Calu3 (cell line): Measurements from ENCODE around the gene ARVCF. TPM values are rescaled to one million over a fixed set of nuclear protein-coding genes. Genes with fewer than 3 reads are reported as not detected.
A peak's percentile ranks its signal among the peaks of the same experiment; 100 is the strongest.

Experiments used
- BruUV-seq: library from RNA; stranded (reverse); fragments of 400-500 nt; replicated peaks from 2 replicates; lab custom pipeline; 2021; lab: Mats Ljungman, UMichigan
- CTCF ChIA-PET: fragments of 300-600 bp; sonication (Branson Sonifier 250); formaldehyde crosslinking; loops from one replicate; lab custom pipeline; 2022; ENCODE audit warnings: antibody characterized with exemption; lab: Charles Lee
- DNase-seq: peaks from one replicate; pipeline ENCODE4 v3.0.0; 2022
- H3K27ac Mint-ChIP-seq: one replicate; pipeline ENCODE4 v1.8.0; 2022; ENCODE audit warnings: mixed read lengths; ENCODE audit not compliant: unreplicated experiment
- H3K27me3 Mint-ChIP-seq: one replicate; pipeline ENCODE4 v1.8.0; 2022; ENCODE audit warnings: mixed read lengths; ENCODE audit not compliant: unreplicated experiment
- H3K36me3 Mint-ChIP-seq: one replicate; pipeline ENCODE4 v1.8.0; 2022; ENCODE audit warnings: mild to moderate bottlenecking, moderate library complexity, mixed read lengths; ENCODE audit not compliant: insufficient read depth, unreplicated experiment
- H3K4me1 Mint-ChIP-seq: one replicate; pipeline ENCODE4 v1.8.0; 2022; ENCODE audit warnings: mild to moderate bottlenecking, low read depth, mixed read lengths; ENCODE audit not compliant: unreplicated experiment
- H3K4me3 Mint-ChIP-seq: one replicate; pipeline ENCODE4 v1.8.0; 2022; ENCODE audit warnings: mild to moderate bottlenecking, low read depth, moderate library complexity, mixed read lengths; ENCODE audit not compliant: unreplicated experiment
- H3K9me3 Mint-ChIP-seq: one replicate; pipeline ENCODE4 v1.8.0; 2022; ENCODE audit warnings: low read depth, mixed read lengths; ENCODE audit not compliant: unreplicated experiment
- CTCF ChIP-seq: fragments of 200-600 bp; IDR thresholded peaks from one replicate; pipeline ENCODE4 v1.8.0; 2022; ENCODE audit warnings: antibody characterized with exemption; ENCODE audit not compliant: unreplicated experiment
- intact Hi-C: fragments of 100-400 bp; cut with micrococcal nuclease; formaldehyde crosslinking; loops from one replicate; pipeline ENCODE4 v1.10.0; 2022; ENCODE audit not compliant: unreplicated experiment
- total RNA-seq: library from RNA; stranded (reverse); gene quantifications from 2 replicates; pipeline ENCODE4 v1.2.3, GENCODE V29; 2022

Gene ARVCF
- total RNA-seq, 1 experiment from 2014 or later: 19.7 TPM

GRCh38 chr22:19977296-19978243 is 39.1 kb downstream of the ARVCF start:
- CTCF ChIA-PET: no interaction called here
- H3K36me3 Mint-ChIP-seq: peaks cover 35% of the 10 kb centered on the region
- H3K9me3 Mint-ChIP-seq: no peaks in the 10 kb centered on the region
- BruUV-seq: no TSS peak
- no peaks in the 10 kb centered on the region for H3K27me3 Mint-ChIP-seq
- H3K27ac Mint-ChIP-seq: no peak overlapping the region
- TF ChIP-seq CTCF: no peak
- H3K4me3 Mint-ChIP-seq: no peak overlapping the region
- intact Hi-C loops: no loop called here
- DNase-seq: no peak
- H3K4me1 Mint-ChIP-seq: no peaks in the 10 kb centered on the region

GRCh38 chr22:19976671-19977070 is 40.0 kb downstream of the ARVCF start:
- H3K36me3 Mint-ChIP-seq: peaks cover 33% of the 10 kb centered on the region
- intact Hi-C loops: no loop called here
- BruUV-seq: no TSS peak
- no peak for TF ChIP-seq CTCF
- H3K9me3 Mint-ChIP-seq: no peaks in the 10 kb centered on the region
- no peak overlapping the region for H3K27ac Mint-ChIP-seq
- CTCF ChIA-PET: no interaction called here
- no peaks in the 10 kb centered on the region for H3K27me3 Mint-ChIP-seq
- H3K4me3 Mint-ChIP-seq: no peak overlapping the region
- no peaks in the 10 kb centered on the region for H3K4me1 Mint-ChIP-seq
- DNase-seq: no peak

GRCh38 chr22:19975707-19976035 is 41.0 kb downstream of the ARVCF start:
- CTCF ChIA-PET: interaction anchor here (1.7 kb wide), 1 partner anchor 10 kb away, joined by 4 read pairs; no protein-coding TSS in a partner anchor
- intact Hi-C loops: no loop called here
- Mint-ChIP-seq H3K4me3 (no peak overlapping the region), H3K27ac (peak overlapping the region; percentile 15), H3K36me3 (peaks cover 40% of the 10 kb centered on the region), H3K27me3 (no peaks in the 10 kb centered on the region), H3K4me1 (no peaks in the 10 kb centered on the region), H3K9me3 (no peaks in the 10 kb centered on the region)
- no peak for DNase-seq
- no peak for TF ChIP-seq CTCF
- BruUV-seq: no TSS peak

- intact Hi-C loops: loop anchor here (5.0 kb wide), 1 partner anchor 37 kb away; no protein-coding TSS in a partner anchor
- CTCF ChIA-PET: interaction anchor here (1.7 kb wide), 1 partner anchor 11 kb away, joined by 4 read pairs; no protein-coding TSS in a partner anchor
- Mint-ChIP-seq H3K27ac (peak overlapping the region; percentile 15), H3K4me3 (no peak overlapping the region), H3K4me1 (no peaks in the 10 kb centered on the region), H3K36me3 (peaks cover 42% of the 10 kb centered on the region), H3K9me3 (no peaks in the 10 kb centered on the region), H3K27me3 (no peaks in the 10 kb centered on the region)
- no TSS peak for BruUV-seq
- no peak for TF ChIP-seq CTCF
- DNase-seq: no peak
Measured at GRCh38 chr22:19974935-19975706, 41.5 kb downstream of the ARVCF start.
